Upper lobe of left lung (tissue), 6 donors: Measurements from ENCODE around the gene MAP2K7. TPM values are rescaled to one million over a fixed set of nuclear protein-coding genes. Genes with fewer than 3 reads are reported as not detected.
"Not testable (repeated sequence)": the region's sequence is repeated elsewhere in the genome, so short reads cannot be mapped to it uniquely, and the experiment has no call there.

Source experiments
- ATAC-seq, 2 donors: fragments of 200-7000 bp; cut with Tn5 transposase; one replicate each; pipeline ENCODE4 v1.9.1; 2022; ENCODE audit warnings: mild to moderate bottlenecking in 2 of 2, moderate library complexity in 2 of 2; ENCODE audit not compliant: low FRiP score in 2 of 2
- DNase-seq, 2 donors: peaks; one replicate each; pipeline ENCODE4 v3.0.0-alpha.2; 2019 to 2020
- H3K27ac ChIP-seq, 4 donors: fragments of 200-600 bp; sonication (generic); one replicate each; pipeline ENCODE4 v1.5.1; 2016 to 2019
- H3K27me3 ChIP-seq, 4 donors: fragments of 200-600 bp; sonication (generic); one replicate each; pipeline ENCODE4 v1.5.1; 2017 to 2019
- H3K36me3 ChIP-seq, 4 donors: fragments of 200-600 bp; sonication (generic); one replicate each; pipeline ENCODE4 v1.5.1; 2016 to 2019
- H3K4me1 ChIP-seq, 4 donors: fragments of 200-600 bp; sonication (generic); one replicate each; pipeline ENCODE4 v1.5.1; 2018 to 2019
- H3K4me3 ChIP-seq, 4 donors: fragments of 200-600 bp; sonication (generic); one replicate each; pipeline ENCODE4 v1.5.1; 2017 to 2019; ENCODE audit warnings: mild to moderate bottlenecking in 2 of 4, moderate library complexity in 1 of 4
- H3K9me3 ChIP-seq, 4 donors: fragments of 200-600 bp; sonication (generic); one replicate each; pipeline ENCODE4 v1.5.1; 2018 to 2019
- EP300 ChIP-seq, 4 donors: sonication (generic); formaldehyde crosslinking; IDR thresholded peaks; one replicate each; pipeline ENCODE4 v1.5.1; 2017; ENCODE audit warnings: antibody characterized with exemption in 4 of 4, control low read depth in 2 of 4
- POLR2A ChIP-seq, 4 donors: fragments of 450-650 bp; IDR thresholded peaks; one replicate each; pipeline ENCODE4 v1.5.1; 2016 to 2017; ENCODE audit warnings: antibody characterized with exemption in 4 of 4, mild to moderate bottlenecking in 2 of 4
- POLR2AphosphoS5 ChIP-seq, 2 donors: sonication (generic); formaldehyde crosslinking; IDR thresholded peaks; one replicate each; pipeline ENCODE4 v1.5.1; 2017; ENCODE audit warnings: antibody characterized with exemption in 2 of 2
- WGBS, 2 donors: methylation state at CpG; one replicate each; pipeline ENCODE4 v1.1.5; 2017 to 2018; 5-methylcytosine and 5-hydroxymethylcytosine counted together
- total RNA-seq, 6 donors: library from RNA; depleted of rRNA in 4 of 6; stranded (reverse); fragments of >200 nt in 4 of 6; gene quantifications; one replicate each; pipeline versions ENCODE4 v1.1.0 to v1.2.1, GENCODE V29; 2016 to 2021
- TF ChIP-seq, protein P1 (sequence below), 6 experiments: fragments of 450-650 bp in 4 of 6; fragments of 200-600 bp in 2 of 6; sonication (generic) in 2 of 6; IDR thresholded peaks; one replicate each; pipeline ENCODE4 v1.5.1; 2016 to 2019; ENCODE audit warnings: antibody characterized with exemption in 6 of 6
- donor health status: DM: no; HTN: no; CAD: no; lungs with moderate emphysema.
- donor health status: DM: no; HTN: yes; CAD: no; lungs with severe emphysema.

The MAP2K7 gene
- total RNA-seq, 6 donors from 2014 or later: 21.1 to 61.8 (median 33.0) TPM

DNA sequence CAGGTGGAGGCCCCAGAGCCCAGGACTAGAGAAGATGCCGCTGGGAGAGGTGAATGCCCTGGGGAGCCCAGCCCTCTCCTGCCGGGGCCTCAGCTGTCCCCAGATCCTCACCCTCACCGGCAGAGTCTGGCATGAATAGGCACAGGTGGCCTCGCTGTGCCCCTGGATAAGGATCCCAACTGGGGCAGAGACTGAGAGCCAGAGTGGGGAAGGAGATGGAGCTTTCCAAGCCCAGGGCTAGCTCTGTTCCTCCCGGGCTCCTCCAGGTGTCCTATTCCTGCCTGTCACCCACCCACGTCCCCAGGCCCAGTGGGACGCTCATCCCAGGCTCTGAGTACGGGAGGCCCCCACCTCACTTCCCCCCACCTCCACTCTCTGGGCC, 46.0 kb upstream of the MAP2K7 start:
- WGBS, 2 donors: 93 to 97% methylated on average over 4 to 8 of the region's 8 CpGs
- TF ChIP-seq EP300 (IDR thresholded peaks at IDR 0.05) (no peak), POLR2A (IDR thresholded peaks at IDR 0.05) (no peak), POLR2AphosphoS5 (IDR thresholded peaks at IDR 0.05) (no peak)
- TF ChIP-seq, protein P1, sequence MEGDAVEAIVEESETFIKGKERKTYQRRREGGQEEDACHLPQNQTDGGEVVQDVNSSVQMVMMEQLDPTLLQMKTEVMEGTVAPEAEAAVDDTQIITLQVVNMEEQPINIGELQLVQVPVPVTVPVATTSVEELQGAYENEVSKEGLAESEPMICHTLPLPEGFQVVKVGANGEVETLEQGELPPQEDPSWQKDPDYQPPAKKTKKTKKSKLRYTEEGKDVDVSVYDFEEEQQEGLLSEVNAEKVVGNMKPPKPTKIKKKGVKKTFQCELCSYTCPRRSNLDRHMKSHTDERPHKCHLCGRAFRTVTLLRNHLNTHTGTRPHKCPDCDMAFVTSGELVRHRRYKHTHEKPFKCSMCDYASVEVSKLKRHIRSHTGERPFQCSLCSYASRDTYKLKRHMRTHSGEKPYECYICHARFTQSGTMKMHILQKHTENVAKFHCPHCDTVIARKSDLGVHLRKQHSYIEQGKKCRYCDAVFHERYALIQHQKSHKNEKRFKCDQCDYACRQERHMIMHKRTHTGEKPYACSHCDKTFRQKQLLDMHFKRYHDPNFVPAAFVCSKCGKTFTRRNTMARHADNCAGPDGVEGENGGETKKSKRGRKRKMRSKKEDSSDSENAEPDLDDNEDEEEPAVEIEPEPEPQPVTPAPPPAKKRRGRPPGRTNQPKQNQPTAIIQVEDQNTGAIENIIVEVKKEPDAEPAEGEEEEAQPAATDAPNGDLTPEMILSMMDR (IDR thresholded peaks at IDR 0.05): no peak

DNA sequence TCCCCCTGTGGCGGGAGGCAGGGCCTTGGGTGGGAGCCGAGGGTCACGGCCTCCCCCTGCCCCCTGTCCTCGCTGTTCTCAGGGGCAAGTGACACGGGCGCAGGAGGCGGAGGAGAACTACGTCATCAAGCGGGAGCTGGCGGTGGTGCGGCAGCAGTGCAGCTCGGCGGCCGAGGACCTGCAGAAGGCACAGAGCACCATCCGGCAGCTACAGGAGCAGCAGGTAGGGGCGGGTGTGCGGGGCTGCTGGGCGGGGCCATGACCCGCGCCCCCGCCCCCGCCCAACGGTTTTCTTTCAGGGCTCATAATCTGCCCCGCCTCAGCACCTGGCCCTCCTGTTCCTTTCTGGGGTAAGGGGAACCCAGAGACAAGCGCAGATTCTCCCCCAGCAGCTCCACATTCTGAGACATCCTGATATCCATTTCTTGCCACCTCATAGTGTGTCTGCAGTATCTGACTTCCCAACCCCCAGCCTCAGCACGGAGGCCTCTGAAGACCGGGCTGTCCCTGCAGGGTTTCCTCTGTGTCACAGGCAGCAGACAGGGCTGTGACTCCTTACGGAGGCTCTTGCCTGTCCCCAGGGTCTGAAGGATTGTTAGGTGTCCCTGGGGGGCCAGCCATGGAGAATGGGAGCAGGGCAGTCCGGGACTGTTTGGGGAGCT, 45.4 kb upstream of the MAP2K7 start:
- H3K27me3 ChIP-seq: peaks cover 0 to 13% (median 3%) of the 10 kb centered on the region in 4 donors
- H3K36me3 ChIP-seq: peaks cover 0 to 6% (median 3%) of the 10 kb centered on the region in 4 donors
- H3K4me3 ChIP-seq: no peak overlapping the region
- H3K27ac ChIP-seq: no peak overlapping the region
- ATAC-seq: no peak
- H3K9me3 ChIP-seq: no peaks in the 10 kb centered on the region
- 73 to 89% methylated on average over 21 to 28 of the region's 29 CpGs for WGBS, 2 donors
- H3K4me1 ChIP-seq: peaks cover 9 to 26% (median 17%) of the 10 kb centered on the region in 4 donors
- TF ChIP-seq POLR2A (IDR thresholded peaks at IDR 0.05): no peak
- TF ChIP-seq, protein P1 (IDR thresholded peaks at IDR 0.05): no peak
- no peak for TF ChIP-seq EP300 (IDR thresholded peaks at IDR 0.05)
- TF ChIP-seq POLR2AphosphoS5 (IDR thresholded peaks at IDR 0.05): no peak
- DNase-seq: peak in 1 of 2 donors; percentile 62

More for the DNA sequence above, 46.0 kb upstream of the MAP2K7 start:
- H3K27ac ChIP-seq: no peak overlapping the region
- peaks cover 9 to 26% (median 20%) of the 10 kb centered on the region in 4 donors for H3K4me1 ChIP-seq
- no peak overlapping the region for H3K4me3 ChIP-seq
- H3K36me3 ChIP-seq: peaks cover 0 to 6% (median 3%) of the 10 kb centered on the region in 4 donors
- no peak for DNase-seq
- ATAC-seq: no peak
- H3K27me3 ChIP-seq: peaks cover 0 to 11% (median 3%) of the 10 kb centered on the region in 4 donors
- no peaks in the 10 kb centered on the region for H3K9me3 ChIP-seq

DNA sequence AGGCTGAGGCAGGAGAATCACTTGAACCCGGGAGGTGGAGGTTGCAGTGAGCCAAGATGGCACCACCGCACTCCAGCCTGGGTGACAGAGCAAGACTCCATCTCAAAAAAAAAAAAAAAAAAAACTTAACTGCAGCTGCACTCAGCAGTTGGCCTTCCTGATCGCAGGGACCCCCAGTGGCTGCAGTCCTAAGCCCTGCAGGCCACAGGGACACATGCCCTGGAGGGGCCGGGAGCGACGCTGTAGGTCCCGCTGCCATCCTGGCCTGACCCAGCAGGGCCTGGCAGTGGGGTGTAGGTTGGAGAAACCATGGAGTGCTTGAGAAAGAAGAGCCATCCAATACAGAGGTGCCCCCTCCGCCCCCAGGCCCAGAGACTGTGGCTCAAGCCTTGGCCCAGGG, 44.6 kb upstream of the MAP2K7 start:
- 95 to 99% methylated on average over 4 to 8 of the region's 8 CpGs for WGBS, 2 donors

GRCh38 chr19:7859831-7860713, 43.6 kb upstream of the MAP2K7 start:
- Histone ChIP-seq H3K4me1 (peaks cover 9 to 25% (median 13%) of the 10 kb centered on the region in 4 donors), H3K36me3 (peaks cover 0 to 6% (median 3%) of the 10 kb centered on the region in 4 donors), H3K4me3 (no peak overlapping the region), H3K9me3 (no peaks in the 10 kb centered on the region), H3K27ac (no peak overlapping the region), H3K27me3 (peaks cover 0 to 13% (median 3%) of the 10 kb centered on the region in 4 donors)
- no peak for ATAC-seq
- TF ChIP-seq, protein P1 (IDR thresholded peaks at IDR 0.05): no peak
- TF ChIP-seq POLR2A (IDR thresholded peaks at IDR 0.05): no peak
- TF ChIP-seq EP300 (IDR thresholded peaks at IDR 0.05): no peak
- TF ChIP-seq POLR2AphosphoS5 (IDR thresholded peaks at IDR 0.05): no peak
- WGBS, 2 donors: 90 to 92% methylated on average over 16 to 19 of the region's 22 CpGs
- DNase-seq: no peak

More for the DNA sequence above, 44.6 kb upstream of the MAP2K7 start:
- Histone ChIP-seq H3K4me1 (peaks cover 9 to 21% (median 13%) of the 10 kb centered on the region in 4 donors), H3K27me3 (peaks cover 0 to 13% (median 3%) of the 10 kb centered on the region in 4 donors)
- H3K27ac ChIP-seq, H3K9me3 ChIP-seq, ATAC-seq, H3K4me3 ChIP-seq, H3K36me3 ChIP-seq, DNase-seq: not testable (repeated sequence)
